Measurements from ENCODE around the gene DAPK2.

DAPK2 gene

GRCh38 chr15:63942486-63943365, 103.6 kb downstream of the DAPK2 start:
- DNase-seq (ENCODE audit: low read depth) = no peak

- DNase-seq (ENCODE audit: low read depth) = no peak
Measured at GRCh38 chr15:63941698-63942465, 104.4 kb downstream of the DAPK2 start.

- no peak for DNase-seq (ENCODE audit: low read depth)
Measured at GRCh38 chr15:63940966-63941620, 105.2 kb downstream of the DAPK2 start.

GRCh38 chr15:63939531-63940130, 106.7 kb downstream of the DAPK2 start:
- no peak for DNase-seq (ENCODE audit: low read depth)

GRCh38 chr15:63938486-63939061, 107.7 kb downstream of the DAPK2 start:
- DNase-seq (ENCODE audit: low read depth) = no peak

- DNase-seq (ENCODE audit: low read depth) = no peak
Measured at GRCh38 chr15:63933522-63933921, 112.8 kb downstream of the DAPK2 start.

GRCh38 chr15:63931556-63931955, 114.7 kb downstream of the DAPK2 start:
- no peak for DNase-seq (ENCODE audit: low read depth)

- DNase-seq (ENCODE audit: low read depth) = no peak
Measured at GRCh38 chr15:63930034-63930433, 116.3 kb downstream of the DAPK2 start.

GRCh38 chr15:63928185-63928842, 118.0 kb downstream of the DAPK2 start:
- DNase-seq (ENCODE audit: low read depth) = no peak

- no peak for DNase-seq (ENCODE audit: low read depth)
Measured at GRCh38 chr15:63923993-63924950, 122.0 kb downstream of the DAPK2 start.

GRCh38 chr15:63922916-63923315, 123.4 kb downstream of the DAPK2 start:
- no peak for DNase-seq (ENCODE audit: low read depth)

GRCh38 chr15:63922261-63922904, 123.9 kb downstream of the DAPK2 start:
- no peak for DNase-seq (ENCODE audit: low read depth)

- no peak for DNase-seq (ENCODE audit: low read depth)
Measured at GRCh38 chr15:63920504-63921175, 125.6 kb downstream of the DAPK2 start.

- no peak for DNase-seq (ENCODE audit: low read depth)
Measured at GRCh38 chr15:63918901-63919348, 127.4 kb downstream of the DAPK2 start.

GRCh38 chr15:63918317-63918672, 128.0 kb downstream of the DAPK2 start:
- no peak for DNase-seq (ENCODE audit: low read depth)

- no peak for DNase-seq (ENCODE audit: low read depth)
Measured at GRCh38 chr15:63917588-63918316, 128.5 kb downstream of the DAPK2 start.

- DNase-seq (ENCODE audit: low read depth) = no peak
Measured at GRCh38 chr15:63915873-63916771, 130.2 kb downstream of the DAPK2 start.

Data from T follicular helper cell (primary cell).